ENCODE results near the gene SEMA5B. TPM values are rescaled to one million over a fixed set of nuclear protein-coding genes. Genes with fewer than 3 reads are reported as not detected.

SEMA5B gene
- total RNA-seq, 2 donors from 2014 or later: 0.14 to 3.2 TPM

- TF ChIP-seq CTCF (IDR thresholded peaks at IDR 0.05): no peak
- Histone ChIP-seq H3K9me3 (no peaks in the 10 kb centered on the region), H3K4me3 (no peak overlapping the region), H3K27me3 (replicated peaks; ENCODE audit: insufficient read depth) (no peaks in the 10 kb centered on the region), H3K4me1 (ENCODE audit: control insufficient read depth in 1 of 2, low read depth in 2 of 2) (peaks cover 0 to 4% of the 10 kb centered on the region in 2 donors), H3K36me3 (no peaks in the 10 kb centered on the region), H3K27ac (no peak overlapping the region)
- DNase-seq (ENCODE audit: low spot score) (no peak), ATAC-seq (ENCODE audit: insufficient number of reproducible peaks, low FRiP score, low read depth) (no peak)
Measured at GRCh38 chr3:122913539-122914100, 113.9 kb downstream of the SEMA5B start.

GRCh38 chr3:122912772-122913538, 114.6 kb downstream of the SEMA5B start:
- H3K4me1 ChIP-seq (ENCODE audit: control insufficient read depth in 1 of 2, low read depth in 2 of 2): no peaks in the 10 kb centered on the region
- H3K9me3 ChIP-seq: no peaks in the 10 kb centered on the region
- no peak for TF ChIP-seq CTCF (IDR thresholded peaks at IDR 0.05)
- H3K36me3 ChIP-seq: no peaks in the 10 kb centered on the region
- no peak overlapping the region for H3K27ac ChIP-seq
- no peak overlapping the region for H3K4me3 ChIP-seq
- DNase-seq (ENCODE audit: low spot score) (no peak), ATAC-seq (ENCODE audit: insufficient number of reproducible peaks, low FRiP score, low read depth) (no peak)
- no peaks in the 10 kb centered on the region for H3K27me3 ChIP-seq (replicated peaks; ENCODE audit: insufficient read depth)

- no peak overlapping the region for H3K4me3 ChIP-seq
- ATAC-seq (ENCODE audit: insufficient number of reproducible peaks, low FRiP score, low read depth): no peak
- no peaks in the 10 kb centered on the region for H3K4me1 ChIP-seq (ENCODE audit: control insufficient read depth in 1 of 2, low read depth in 2 of 2)
- H3K27me3 ChIP-seq (replicated peaks; ENCODE audit: insufficient read depth): no peaks in the 10 kb centered on the region
- no peak for TF ChIP-seq CTCF (IDR thresholded peaks at IDR 0.05)
- H3K27ac ChIP-seq: no peak overlapping the region
- DNase-seq (ENCODE audit: low spot score): no peak
- no peaks in the 10 kb centered on the region for H3K9me3 ChIP-seq
- no peaks in the 10 kb centered on the region for H3K36me3 ChIP-seq
Measured at GRCh38 chr3:122911901-122912300, 115.7 kb downstream of the SEMA5B start.

- Histone ChIP-seq H3K27me3 (replicated peaks; ENCODE audit: insufficient read depth) (no peaks in the 10 kb centered on the region), H3K36me3 (no peaks in the 10 kb centered on the region), H3K4me1 (ENCODE audit: control insufficient read depth in 1 of 2, low read depth in 2 of 2) (no peaks in the 10 kb centered on the region), H3K4me3 (no peak overlapping the region), H3K27ac (no peak overlapping the region), H3K9me3 (peaks cover 3% of the 10 kb centered on the region)
- no peak for TF ChIP-seq CTCF (IDR thresholded peaks at IDR 0.05)
- no peak for ATAC-seq (ENCODE audit: insufficient number of reproducible peaks, low FRiP score, low read depth)
- no peak for DNase-seq (ENCODE audit: low spot score)
Measured at GRCh38 chr3:122908251-122908650, 119.3 kb downstream of the SEMA5B start.

GRCh38 chr3:122907471-122907870, 120.1 kb downstream of the SEMA5B start:
- Histone ChIP-seq H3K9me3 (peaks cover 3% of the 10 kb centered on the region), H3K4me3 (no peak overlapping the region), H3K27me3 (replicated peaks; ENCODE audit: insufficient read depth) (no peaks in the 10 kb centered on the region), H3K36me3 (no peaks in the 10 kb centered on the region), H3K27ac (no peak overlapping the region), H3K4me1 (ENCODE audit: control insufficient read depth in 1 of 2, low read depth in 2 of 2) (no peaks in the 10 kb centered on the region)
- ATAC-seq (ENCODE audit: insufficient number of reproducible peaks, low FRiP score, low read depth): no peak
- no peak for DNase-seq (ENCODE audit: low spot score)
- TF ChIP-seq CTCF (IDR thresholded peaks at IDR 0.05): no peak

Measured in thoracic aorta (tissue), 2 donors.